Gastrocnemius medialis (tissue), 4 donors: ENCODE data around the gene TOPORS.

Experiments used
- CTCF ChIP-seq, 5 experiments: fragments of 450-650 bp in 3 of 5; fragments of 200-600 bp in 2 of 5; sonication (generic) in 2 of 5; IDR thresholded peaks in 4 of 5; conservative IDR thresholded peaks in 1 of 5; 1 replicate in 4 of 5; 2 replicates in 1 of 5; pipeline ENCODE4 v1.5.1; 2016 to 2019; ENCODE audit warnings: antibody characterized with exemption in 5 of 5, mild to moderate bottlenecking in 3 of 5, moderate library complexity in 3 of 5
- POLR2A ChIP-seq, 2 donors: fragments of 450-650 bp; IDR thresholded peaks; one replicate each; pipeline ENCODE4 v1.6.1; 2017; ENCODE audit warnings: antibody characterized with exemption in 2 of 2, mild to moderate bottlenecking in 2 of 2, moderate library complexity in 2 of 2

GRCh38 chr9:32550150-32550561 is 2.2 kb downstream of the TOPORS start:
- TF ChIP-seq CTCF (IDR thresholded peaks at IDR 0.05 in 4 of 5, conservative IDR thresholded peaks at IDR 0.05 in 1 of 5) (no peak), POLR2A (IDR thresholded peaks at IDR 0.05) (no peak)
